Measurements from ENCODE around the gene DHODH. TPM values are rescaled to one million over a fixed set of nuclear protein-coding genes. Genes with fewer than 3 reads are reported as not detected.

The DHODH gene
- polyA plus RNA-seq, 2 of the 4 experiments (the other 2 are of a cell fraction) = 9.7 to 13.2 TPM

DNA sequence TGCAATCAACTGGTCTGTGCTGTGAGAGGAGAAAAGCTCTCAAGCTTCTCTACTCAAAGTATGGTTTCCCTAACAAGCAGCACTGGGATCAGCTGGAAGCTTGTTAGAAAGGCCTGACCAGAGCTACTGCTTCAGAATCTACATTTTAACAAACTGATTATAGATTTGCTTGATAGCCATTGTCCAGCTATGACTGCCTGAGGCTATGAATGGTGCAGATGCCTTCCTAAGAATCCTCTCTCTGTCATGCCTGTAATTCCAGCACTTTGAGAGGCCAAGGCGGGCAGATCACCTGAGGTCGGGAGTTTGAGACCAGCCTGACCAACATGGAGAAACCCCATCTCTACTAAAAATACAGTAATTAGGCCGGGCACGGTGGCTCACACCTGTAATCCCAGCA, 37.0 kb upstream of the DHODH start:
- FAIRE-seq (no peak), DNase-seq (ENCODE audit: low read depth in 1 of 2, low spot score in 1 of 2) (no peak), ATAC-seq (no peak)
- Histone ChIP-seq H3K4me1 (no peaks in the 10 kb centered on the region), H3K4me2 (no peak overlapping the region), H3K9me3 (no peaks in the 10 kb centered on the region), H3K27ac (no peak overlapping the region), H3K4me3 (no peak overlapping the region)
- TF ChIP-seq MYC (IDR thresholded peaks at IDR 0.05; ENCODE audit: borderline replicate concordance, low read length) = no peak
- TF ChIP-seq, protein P1, sequence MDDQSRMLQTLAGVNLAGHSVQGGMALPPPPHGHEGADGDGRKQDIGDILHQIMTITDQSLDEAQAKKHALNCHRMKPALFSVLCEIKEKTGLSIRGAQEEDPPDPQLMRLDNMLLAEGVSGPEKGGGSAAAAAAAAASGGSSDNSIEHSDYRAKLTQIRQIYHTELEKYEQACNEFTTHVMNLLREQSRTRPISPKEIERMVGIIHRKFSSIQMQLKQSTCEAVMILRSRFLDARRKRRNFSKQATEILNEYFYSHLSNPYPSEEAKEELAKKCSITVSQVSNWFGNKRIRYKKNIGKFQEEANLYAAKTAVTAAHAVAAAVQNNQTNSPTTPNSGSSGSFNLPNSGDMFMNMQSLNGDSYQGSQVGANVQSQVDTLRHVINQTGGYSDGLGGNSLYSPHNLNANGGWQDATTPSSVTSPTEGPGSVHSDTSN (IDR thresholded peaks at IDR 0.05) = no peak
- TF ChIP-seq CHD2 (IDR thresholded peaks at IDR 0.05; ENCODE audit: low read length, partially characterized antibody) = no peak
- TF ChIP-seq POLR2A (IDR thresholded peaks at IDR 0.05; ENCODE audit: low read length) = no peak
- TF ChIP-seq NPAS2 (CRISPR knock-in tag; IDR thresholded peaks at IDR 0.05; ENCODE audit: borderline replicate concordance) = no peak
- TF ChIP-seq ZNF302 (CRISPR knock-in tag; IDR thresholded peaks at IDR 0.05) = no peak
- no peak for TF ChIP-seq RARB (CRISPR knock-in tag; IDR thresholded peaks at IDR 0.05)
- TF ChIP-seq ESRRA (IDR thresholded peaks at IDR 0.05; ENCODE audit: borderline replicate concordance, low read length) = no peak
- TF ChIP-seq, protein P2, sequence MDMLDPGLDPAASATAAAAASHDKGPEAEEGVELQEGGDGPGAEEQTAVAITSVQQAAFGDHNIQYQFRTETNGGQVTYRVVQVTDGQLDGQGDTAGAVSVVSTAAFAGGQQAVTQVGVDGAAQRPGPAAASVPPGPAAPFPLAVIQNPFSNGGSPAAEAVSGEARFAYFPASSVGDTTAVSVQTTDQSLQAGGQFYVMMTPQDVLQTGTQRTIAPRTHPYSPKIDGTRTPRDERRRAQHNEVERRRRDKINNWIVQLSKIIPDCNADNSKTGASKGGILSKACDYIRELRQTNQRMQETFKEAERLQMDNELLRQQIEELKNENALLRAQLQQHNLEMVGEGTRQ (IDR thresholded peaks at IDR 0.05) = no peak
- TF ChIP-seq, protein P3, sequence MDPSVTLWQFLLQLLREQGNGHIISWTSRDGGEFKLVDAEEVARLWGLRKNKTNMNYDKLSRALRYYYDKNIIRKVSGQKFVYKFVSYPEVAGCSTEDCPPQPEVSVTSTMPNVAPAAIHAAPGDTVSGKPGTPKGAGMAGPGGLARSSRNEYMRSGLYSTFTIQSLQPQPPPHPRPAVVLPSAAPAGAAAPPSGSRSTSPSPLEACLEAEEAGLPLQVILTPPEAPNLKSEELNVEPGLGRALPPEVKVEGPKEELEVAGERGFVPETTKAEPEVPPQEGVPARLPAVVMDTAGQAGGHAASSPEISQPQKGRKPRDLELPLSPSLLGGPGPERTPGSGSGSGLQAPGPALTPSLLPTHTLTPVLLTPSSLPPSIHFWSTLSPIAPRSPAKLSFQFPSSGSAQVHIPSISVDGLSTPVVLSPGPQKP (IDR thresholded peaks at IDR 0.05; ENCODE audit: low read depth, low read length) = no peak
- TF ChIP-seq, protein P4, sequence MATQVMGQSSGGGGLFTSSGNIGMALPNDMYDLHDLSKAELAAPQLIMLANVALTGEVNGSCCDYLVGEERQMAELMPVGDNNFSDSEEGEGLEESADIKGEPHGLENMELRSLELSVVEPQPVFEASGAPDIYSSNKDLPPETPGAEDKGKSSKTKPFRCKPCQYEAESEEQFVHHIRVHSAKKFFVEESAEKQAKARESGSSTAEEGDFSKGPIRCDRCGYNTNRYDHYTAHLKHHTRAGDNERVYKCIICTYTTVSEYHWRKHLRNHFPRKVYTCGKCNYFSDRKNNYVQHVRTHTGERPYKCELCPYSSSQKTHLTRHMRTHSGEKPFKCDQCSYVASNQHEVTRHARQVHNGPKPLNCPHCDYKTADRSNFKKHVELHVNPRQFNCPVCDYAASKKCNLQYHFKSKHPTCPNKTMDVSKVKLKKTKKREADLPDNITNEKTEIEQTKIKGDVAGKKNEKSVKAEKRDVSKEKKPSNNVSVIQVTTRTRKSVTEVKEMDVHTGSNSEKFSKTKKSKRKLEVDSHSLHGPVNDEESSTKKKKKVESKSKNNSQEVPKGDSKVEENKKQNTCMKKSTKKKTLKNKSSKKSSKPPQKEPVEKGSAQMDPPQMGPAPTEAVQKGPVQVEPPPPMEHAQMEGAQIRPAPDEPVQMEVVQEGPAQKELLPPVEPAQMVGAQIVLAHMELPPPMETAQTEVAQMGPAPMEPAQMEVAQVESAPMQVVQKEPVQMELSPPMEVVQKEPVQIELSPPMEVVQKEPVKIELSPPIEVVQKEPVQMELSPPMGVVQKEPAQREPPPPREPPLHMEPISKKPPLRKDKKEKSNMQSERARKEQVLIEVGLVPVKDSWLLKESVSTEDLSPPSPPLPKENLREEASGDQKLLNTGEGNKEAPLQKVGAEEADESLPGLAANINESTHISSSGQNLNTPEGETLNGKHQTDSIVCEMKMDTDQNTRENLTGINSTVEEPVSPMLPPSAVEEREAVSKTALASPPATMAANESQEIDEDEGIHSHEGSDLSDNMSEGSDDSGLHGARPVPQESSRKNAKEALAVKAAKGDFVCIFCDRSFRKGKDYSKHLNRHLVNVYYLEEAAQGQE (IDR thresholded peaks at IDR 0.05) = no peak
- no peak for TF ChIP-seq KDM1A (IDR thresholded peaks at IDR 0.05; ENCODE audit: low read depth)
- TF ChIP-seq TFCP2L1 (CRISPR knock-in tag; IDR thresholded peaks at IDR 0.05) = no peak
- CTCF ChIA-PET = interaction anchor here (0.6 to 3.0 kb wide), 2 partner anchors 10 to 41 kb away, joined by 3 to 13 read pairs; no protein-coding TSS in a partner anchor
- 57% methylated on average over 4 of the region's 4 CpGs for WGBS (ENCODE audit: missing lambda C conversion rate)
- POLR2A ChIA-PET = no interaction called here

DNA sequence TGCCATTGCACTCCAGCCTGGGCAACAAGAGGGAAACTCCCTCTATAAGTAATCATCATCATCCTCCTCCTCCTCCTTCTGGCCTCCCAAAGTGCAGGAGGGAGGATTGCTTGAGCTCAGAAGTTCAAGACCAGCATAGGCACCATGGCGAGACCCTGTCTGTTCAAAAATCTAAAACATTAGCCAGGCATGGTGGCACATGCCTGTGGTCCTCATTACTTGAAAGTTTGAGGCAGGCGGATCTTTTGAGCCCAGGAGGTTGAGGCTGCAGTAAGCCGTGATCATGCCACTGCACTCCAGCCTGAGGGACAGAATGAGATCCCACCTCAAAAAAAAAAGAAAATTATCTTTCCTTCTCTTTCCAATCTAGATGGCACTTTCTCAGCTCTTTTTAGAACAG, 36.2 kb upstream of the DHODH start:
- POLR2A ChIA-PET = no interaction called here
- Histone ChIP-seq H3K4me2 (no peak overlapping the region), H3K27ac (no peak overlapping the region), H3K9me3 (no peaks in the 10 kb centered on the region), H3K4me1 (no peaks in the 10 kb centered on the region), H3K4me3 (no peak overlapping the region)
- CTCF ChIA-PET = interaction anchor here (0.6 to 1.9 kb wide), 2 partner anchors 11 to 194 kb away, joined by 4 to 11 read pairs; no protein-coding TSS in a partner anchor
- DNase-seq (ENCODE audit: low read depth in 1 of 2, low spot score in 1 of 2) (no peak), FAIRE-seq (no peak), ATAC-seq (no peak)
- TF ChIP-seq EHF (CRISPR knock-in tag; IDR thresholded peaks at IDR 0.05) (no peak), MAZ (IDR thresholded peaks at IDR 0.05; ENCODE audit: borderline replicate concordance, low read depth, low read length) (no peak)
- WGBS (ENCODE audit: missing lambda C conversion rate) = 60% methylated on average over 3 of the region's 3 CpGs

DNA sequence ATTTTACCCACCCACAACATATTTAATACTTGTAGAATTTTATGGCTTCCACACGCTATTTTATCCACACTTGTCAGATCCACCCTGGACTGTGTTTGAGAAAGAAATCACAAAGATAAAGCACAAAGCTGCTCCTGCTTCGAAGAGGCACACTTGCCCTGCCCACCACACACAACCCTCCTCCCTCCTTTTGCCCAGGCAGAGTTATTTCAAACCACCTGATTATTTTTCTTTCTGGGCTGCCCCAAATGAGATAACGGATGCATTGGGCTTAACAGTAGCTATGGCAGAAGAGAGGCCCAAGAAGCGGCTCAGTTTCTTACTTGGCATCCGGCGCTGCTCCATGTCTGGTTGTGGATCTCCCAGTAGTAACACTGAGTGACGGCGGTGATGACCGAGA, 35.5 kb upstream of the DHODH start:
- Histone ChIP-seq H3K27ac (no peak overlapping the region), H3K4me3 (no peak overlapping the region), H3K9me3 (no peaks in the 10 kb centered on the region), H3K4me2 (no peak overlapping the region), H3K4me1 (no peaks in the 10 kb centered on the region)
- ChIA-PET CTCF (interaction anchor here (0.6 to 1.9 kb wide), 3 partner anchors 8 to 195 kb away, joined by 4 to 11 read pairs (median 6); no protein-coding TSS in a partner anchor), POLR2A (no interaction called here)
- ATAC-seq (no peak), DNase-seq (ENCODE audit: low read depth in 1 of 2, low spot score in 1 of 2) (no peak), FAIRE-seq (no peak)
- WGBS (ENCODE audit: missing lambda C conversion rate) = 77% methylated on average over 9 of the region's 9 CpGs
- TF ChIP-seq MAFK (IDR thresholded peaks at IDR 0.05; ENCODE audit: partially characterized antibody) = no peak
- no peak for TF ChIP-seq CHD4 (IDR thresholded peaks at IDR 0.05; ENCODE audit: borderline replicate concordance)
- TF ChIP-seq, protein P5, sequence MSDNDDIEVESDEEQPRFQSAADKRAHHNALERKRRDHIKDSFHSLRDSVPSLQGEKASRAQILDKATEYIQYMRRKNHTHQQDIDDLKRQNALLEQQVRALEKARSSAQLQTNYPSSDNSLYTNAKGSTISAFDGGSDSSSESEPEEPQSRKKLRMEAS (IDR thresholded peaks at IDR 0.05) = no peak
- TF ChIP-seq FOSB (CRISPR knock-in tag; IDR thresholded peaks at IDR 0.05) = no peak
- TF ChIP-seq, protein P6, sequence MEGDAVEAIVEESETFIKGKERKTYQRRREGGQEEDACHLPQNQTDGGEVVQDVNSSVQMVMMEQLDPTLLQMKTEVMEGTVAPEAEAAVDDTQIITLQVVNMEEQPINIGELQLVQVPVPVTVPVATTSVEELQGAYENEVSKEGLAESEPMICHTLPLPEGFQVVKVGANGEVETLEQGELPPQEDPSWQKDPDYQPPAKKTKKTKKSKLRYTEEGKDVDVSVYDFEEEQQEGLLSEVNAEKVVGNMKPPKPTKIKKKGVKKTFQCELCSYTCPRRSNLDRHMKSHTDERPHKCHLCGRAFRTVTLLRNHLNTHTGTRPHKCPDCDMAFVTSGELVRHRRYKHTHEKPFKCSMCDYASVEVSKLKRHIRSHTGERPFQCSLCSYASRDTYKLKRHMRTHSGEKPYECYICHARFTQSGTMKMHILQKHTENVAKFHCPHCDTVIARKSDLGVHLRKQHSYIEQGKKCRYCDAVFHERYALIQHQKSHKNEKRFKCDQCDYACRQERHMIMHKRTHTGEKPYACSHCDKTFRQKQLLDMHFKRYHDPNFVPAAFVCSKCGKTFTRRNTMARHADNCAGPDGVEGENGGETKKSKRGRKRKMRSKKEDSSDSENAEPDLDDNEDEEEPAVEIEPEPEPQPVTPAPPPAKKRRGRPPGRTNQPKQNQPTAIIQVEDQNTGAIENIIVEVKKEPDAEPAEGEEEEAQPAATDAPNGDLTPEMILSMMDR (IDR thresholded peaks at IDR 0.05) = no peak
- TF ChIP-seq, protein P7, sequence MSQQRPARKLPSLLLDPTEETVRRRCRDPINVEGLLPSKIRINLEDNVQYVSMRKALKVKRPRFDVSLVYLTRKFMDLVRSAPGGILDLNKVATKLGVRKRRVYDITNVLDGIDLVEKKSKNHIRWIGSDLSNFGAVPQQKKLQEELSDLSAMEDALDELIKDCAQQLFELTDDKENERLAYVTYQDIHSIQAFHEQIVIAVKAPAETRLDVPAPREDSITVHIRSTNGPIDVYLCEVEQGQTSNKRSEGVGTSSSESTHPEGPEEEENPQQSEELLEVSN (IDR thresholded peaks at IDR 0.05; ENCODE audit: borderline replicate concordance, low read depth) = no peak
- TF ChIP-seq PHF8 (IDR thresholded peaks at IDR 0.05; ENCODE audit: borderline replicate concordance, low read depth) = no peak
- TF ChIP-seq CHD2 (IDR thresholded peaks at IDR 0.05; ENCODE audit: low read length, partially characterized antibody) = no peak

Data from A549 (cell line).